NT2/D1 (cell line): Measurements from ENCODE around the gene AGL.

Experiments
- YY1 ChIP-seq: IDR thresholded peaks from 2 replicates; pipeline ENCODE4 v1.6.1; 2011; ENCODE audit not compliant: insufficient read length, insufficient read depth
- ZNF274 ChIP-seq: IDR thresholded peaks from 2 replicates; pipeline ENCODE4 v1.6.1; 2011; ENCODE audit warnings: mild to moderate bottlenecking, low read depth, low read length

DNA sequence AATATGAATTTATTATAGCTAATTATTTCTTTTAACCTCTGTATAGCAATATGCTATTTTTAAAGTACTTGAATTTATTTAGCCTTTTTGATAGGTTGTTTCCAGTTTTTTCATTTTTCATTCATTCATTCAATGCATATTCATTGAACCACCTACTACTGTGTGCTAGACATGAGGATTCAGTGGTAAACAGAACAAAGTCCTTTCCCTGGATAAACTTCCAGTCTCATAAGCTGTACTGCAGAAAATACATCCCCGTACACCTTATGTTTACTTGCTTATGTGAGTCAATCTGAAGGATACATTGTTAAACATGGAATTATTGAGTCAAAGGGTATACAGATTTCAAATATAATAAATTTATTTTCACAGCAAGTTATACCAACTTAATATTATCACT is 21.9 kb downstream of the AGL start:
- no peak for TF ChIP-seq ZNF274
- TF ChIP-seq YY1: no peak
